Suprapubic skin (tissue), 4 donors: ENCODE data around the gene EPB41L2.

Experiments
- EP300 ChIP-seq: sonication (generic); formaldehyde crosslinking; IDR thresholded peaks from one replicate; pipeline ENCODE4 v1.6.1; 2017; ENCODE audit warnings: antibody characterized with exemption
- POLR2A ChIP-seq, 2 donors: fragments of 450-650 bp; IDR thresholded peaks; one replicate each; pipeline ENCODE4 v1.6.1; 2017; ENCODE audit warnings: antibody characterized with exemption in 2 of 2, mild to moderate bottlenecking in 2 of 2, moderate library complexity in 2 of 2
- POLR2AphosphoS5 ChIP-seq, 3 donors: sonication (generic); formaldehyde crosslinking; IDR thresholded peaks; one replicate each; pipeline ENCODE4 v1.6.1; 2017; ENCODE audit warnings: antibody characterized with exemption in 3 of 3
- TF ChIP-seq, protein P1 (sequence below), 2 donors: fragments of 200-600 bp in 1 of 2; fragments of 450-650 bp in 1 of 2; sonication (generic) in 1 of 2; IDR thresholded peaks; one replicate each; pipeline ENCODE4 v1.5.1; 2016 to 2019; ENCODE audit warnings: antibody characterized with exemption in 2 of 2, mild to moderate bottlenecking in 1 of 2, moderate library complexity in 1 of 2

DNA sequence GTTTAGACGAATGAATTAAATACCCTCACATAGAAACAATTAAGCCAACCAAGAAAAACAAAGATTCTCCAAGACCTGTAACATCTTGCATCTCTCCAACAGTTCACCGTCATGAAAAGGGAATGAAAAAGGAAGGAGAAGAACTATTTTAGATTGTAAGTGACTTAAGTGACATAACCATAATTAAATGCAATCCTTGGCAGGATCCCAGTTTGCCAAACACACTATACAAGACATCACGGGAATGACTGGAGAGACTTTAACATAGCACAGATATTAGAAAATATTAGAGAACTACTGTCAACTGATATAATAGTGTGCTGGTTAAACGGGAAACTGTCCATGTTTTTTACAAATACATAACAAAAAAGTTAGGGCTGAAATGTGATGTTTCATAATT, 22.2 kb downstream of the EPB41L2 start:
- TF ChIP-seq, protein P1, sequence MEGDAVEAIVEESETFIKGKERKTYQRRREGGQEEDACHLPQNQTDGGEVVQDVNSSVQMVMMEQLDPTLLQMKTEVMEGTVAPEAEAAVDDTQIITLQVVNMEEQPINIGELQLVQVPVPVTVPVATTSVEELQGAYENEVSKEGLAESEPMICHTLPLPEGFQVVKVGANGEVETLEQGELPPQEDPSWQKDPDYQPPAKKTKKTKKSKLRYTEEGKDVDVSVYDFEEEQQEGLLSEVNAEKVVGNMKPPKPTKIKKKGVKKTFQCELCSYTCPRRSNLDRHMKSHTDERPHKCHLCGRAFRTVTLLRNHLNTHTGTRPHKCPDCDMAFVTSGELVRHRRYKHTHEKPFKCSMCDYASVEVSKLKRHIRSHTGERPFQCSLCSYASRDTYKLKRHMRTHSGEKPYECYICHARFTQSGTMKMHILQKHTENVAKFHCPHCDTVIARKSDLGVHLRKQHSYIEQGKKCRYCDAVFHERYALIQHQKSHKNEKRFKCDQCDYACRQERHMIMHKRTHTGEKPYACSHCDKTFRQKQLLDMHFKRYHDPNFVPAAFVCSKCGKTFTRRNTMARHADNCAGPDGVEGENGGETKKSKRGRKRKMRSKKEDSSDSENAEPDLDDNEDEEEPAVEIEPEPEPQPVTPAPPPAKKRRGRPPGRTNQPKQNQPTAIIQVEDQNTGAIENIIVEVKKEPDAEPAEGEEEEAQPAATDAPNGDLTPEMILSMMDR (IDR thresholded peaks at IDR 0.05), result no peak
- no peak for TF ChIP-seq POLR2AphosphoS5 (IDR thresholded peaks at IDR 0.05)
- TF ChIP-seq POLR2A (IDR thresholded peaks at IDR 0.05), result no peak
- no peak for TF ChIP-seq EP300
